ENCODE results near the gene CD14. TPM values are rescaled to one million over a fixed set of nuclear protein-coding genes. Genes with fewer than 3 reads are reported as not detected.
"Not testable (repeated sequence)": the region's sequence is repeated elsewhere in the genome, so short reads cannot be mapped to it uniquely, and the experiment has no call there.

Gene CD14
- polyA plus RNA-seq, 3 donors = 8.4 to 11.5 (median 11.0) TPM

DNA sequence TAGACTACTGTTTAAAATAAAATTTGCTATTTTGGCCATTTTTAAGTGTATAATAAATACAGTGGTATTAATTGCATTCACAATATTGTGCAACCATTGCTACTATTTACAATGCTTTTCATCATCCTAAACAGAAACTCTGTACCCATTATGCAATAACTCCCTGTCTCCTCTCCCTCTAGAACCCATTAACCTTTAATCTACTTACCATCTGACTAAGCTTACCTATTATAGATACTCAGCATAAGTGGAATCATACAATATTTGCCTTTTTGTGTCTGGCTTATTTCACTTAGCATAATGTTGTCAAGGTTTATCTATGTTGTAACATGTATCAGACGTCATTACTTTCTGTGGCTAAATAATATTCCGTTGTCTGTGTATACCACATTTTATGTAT is 25.9 kb downstream of the CD14 start:
- DNase-seq (ENCODE audit: extremely low read depth in 1 of 11, low read depth in 9 of 11, low spot score in 4 of 11) = no peak

- DNase-seq (ENCODE audit: extremely low read depth in 1 of 11, low read depth in 9 of 11, low spot score in 4 of 11) = no peak
These were observed 27.1 kb downstream of the CD14 start for GRCh38 chr5:140605879-140606278.

DNA sequence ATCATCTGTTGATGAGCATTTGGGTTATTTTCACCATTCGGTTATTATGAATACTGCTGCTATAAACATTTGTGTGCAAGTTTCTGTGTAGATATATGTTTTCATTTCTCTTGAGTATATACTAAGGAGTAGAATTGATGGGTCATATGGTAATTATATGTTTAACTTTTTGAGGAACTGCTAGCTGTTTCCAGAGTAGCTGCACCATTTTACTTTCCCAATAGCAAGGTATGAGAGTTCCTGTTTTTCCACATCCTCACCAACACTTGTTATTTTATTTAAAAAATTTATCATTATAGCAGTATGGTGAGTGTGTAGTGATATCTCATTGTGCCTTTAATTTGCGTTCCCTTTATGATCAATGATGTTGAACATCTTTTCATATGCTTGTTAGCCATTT is 29.2 kb downstream of the CD14 start:
- no peak for DNase-seq (ENCODE audit: extremely low read depth in 1 of 11, low read depth in 9 of 11, low spot score in 4 of 11)

DNA sequence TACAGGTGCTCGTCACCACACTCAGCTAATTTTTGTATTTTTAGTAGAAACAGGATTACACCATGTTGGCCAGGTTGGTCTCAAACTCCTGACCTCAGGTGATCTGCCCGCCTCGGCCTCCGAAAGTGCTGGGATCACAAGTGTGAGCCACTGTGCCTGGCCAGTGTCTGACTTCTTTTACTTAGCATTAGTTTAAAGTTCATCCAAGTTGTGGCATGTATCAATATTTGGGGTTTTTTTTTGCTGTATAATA is 29.6 kb downstream of the CD14 start:
- not testable (repeated sequence) for DNase-seq (ENCODE audit: extremely low read depth in 1 of 11, low read depth in 9 of 11, low spot score in 4 of 11)

DNA sequence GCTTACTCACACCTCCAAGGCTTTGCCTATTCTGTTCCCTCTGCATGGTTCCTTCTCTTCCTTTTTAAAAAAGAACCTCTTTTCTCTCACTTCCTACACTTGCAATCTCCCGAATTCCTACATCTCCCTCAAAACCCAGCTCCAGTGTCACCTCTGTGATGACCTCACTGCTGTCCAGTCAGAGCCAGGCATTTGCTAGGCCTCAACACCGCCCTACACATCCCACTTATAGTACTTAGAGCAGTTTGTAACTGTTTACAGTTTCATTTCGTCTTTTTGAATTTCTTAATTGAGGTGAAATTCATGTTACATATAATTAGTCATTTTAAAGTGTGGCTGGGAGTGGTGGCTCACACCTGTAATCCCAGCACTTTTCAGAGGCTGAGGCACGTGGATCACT is 30.8 kb downstream of the CD14 start:
- DNase-seq (ENCODE audit: extremely low read depth in 1 of 11, low read depth in 9 of 11, low spot score in 4 of 11) = no peak

DNA sequence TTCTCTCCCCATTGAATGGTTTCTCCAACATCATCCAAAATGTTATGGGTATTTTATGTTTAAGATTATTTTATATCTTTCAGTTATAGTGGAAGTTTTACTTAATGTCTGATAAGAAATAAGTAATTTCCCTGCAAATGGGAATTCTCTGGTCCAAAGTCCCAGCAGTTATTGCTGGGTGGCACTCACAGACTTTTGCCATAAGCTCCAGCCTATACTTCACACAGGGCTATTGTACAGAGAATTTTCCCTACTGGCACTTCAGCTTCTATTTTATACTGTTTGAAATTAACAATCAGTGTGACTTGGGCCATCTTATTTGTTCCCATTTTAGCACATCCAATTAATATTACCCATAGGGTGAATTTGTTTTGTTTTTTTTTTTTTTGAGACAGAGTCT is 32.9 kb downstream of the CD14 start:
- DNase-seq (ENCODE audit: extremely low read depth in 1 of 11, low read depth in 9 of 11, low spot score in 4 of 11) = no peak

DNA sequence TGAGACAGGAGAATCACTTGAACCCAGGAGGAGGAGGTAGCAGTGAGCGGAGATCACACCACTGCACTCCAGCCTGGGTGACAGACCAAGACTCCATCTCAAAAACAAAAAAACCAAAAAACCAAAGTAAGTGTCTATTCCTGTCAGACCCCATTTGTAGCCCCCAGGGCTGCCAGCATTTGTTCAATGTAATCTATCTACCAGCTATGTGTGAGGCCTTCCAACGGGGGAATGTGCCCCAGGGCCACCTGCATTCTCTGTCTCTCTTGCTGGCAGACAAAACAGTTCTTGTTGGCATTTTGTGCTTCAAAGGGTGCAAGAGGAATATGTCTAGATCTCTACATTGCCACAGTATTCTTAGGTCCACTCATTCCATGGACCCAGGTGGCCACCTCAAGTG is 34.1 kb downstream of the CD14 start:
- DNase-seq (ENCODE audit: extremely low read depth in 1 of 11, low read depth in 9 of 11, low spot score in 4 of 11) = no peak

DNA sequence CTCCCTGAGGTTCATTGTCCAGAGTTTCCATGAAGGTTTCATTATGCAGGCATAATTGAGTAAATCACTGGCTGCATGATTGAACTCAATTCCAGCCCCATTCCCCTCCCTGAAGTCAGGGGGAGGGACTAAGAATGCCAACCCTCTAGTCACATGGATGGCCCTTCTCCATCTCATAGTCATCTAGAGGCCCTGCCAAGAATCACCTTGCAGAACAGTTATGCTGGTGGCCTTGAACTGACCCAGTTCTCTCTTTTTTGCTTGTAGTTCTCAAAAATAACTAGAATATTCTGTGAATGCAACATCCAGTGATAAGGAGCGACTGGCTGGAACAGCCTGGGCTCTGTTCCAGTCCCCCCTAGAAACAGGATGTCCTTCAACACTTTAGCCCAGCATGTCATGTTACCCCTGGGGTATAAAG is 36.6 kb downstream of the CD14 start:
- DNase-seq (ENCODE audit: extremely low read depth in 1 of 11, low read depth in 9 of 11, low spot score in 4 of 11) = no peak

DNA sequence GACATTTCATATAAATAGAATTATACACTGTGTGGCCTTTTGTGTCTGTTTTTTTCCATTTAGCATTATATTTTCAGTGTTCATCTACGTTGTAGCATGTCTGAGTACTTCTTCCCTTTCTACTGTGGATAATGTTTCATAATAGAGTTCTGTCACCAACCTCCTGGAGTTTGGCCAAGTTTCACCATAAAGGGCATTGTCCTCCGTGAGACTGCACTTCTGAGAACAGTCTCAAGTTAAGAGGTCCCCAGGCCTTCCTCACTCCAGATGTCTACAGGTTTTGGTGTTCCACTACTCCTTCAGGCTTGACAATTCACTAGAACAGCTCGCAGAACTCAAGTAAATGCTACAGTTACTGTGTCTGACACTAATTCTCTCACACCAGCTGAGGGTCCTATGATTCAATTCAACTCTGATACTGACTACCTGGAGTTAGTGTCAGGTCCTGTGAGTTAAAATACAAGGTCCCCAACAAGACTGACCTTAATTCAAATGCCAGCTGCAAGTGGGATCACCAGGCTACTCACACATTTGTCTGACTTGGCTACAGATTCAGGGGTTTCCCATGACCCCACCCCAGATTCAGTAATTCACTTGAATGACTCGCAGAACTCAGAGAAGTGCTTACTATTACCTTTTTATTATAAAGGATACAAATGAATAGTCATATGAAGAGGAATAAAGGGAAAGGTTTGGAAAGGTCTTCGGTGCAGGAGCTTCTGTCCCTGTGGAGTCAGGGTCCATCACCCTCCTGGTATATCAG is 37.3 kb downstream of the CD14 start:
- DNase-seq (ENCODE audit: extremely low read depth in 1 of 11, low read depth in 9 of 11, low spot score in 4 of 11) = no peak

- DNase-seq (ENCODE audit: extremely low read depth in 1 of 11, low read depth in 9 of 11, low spot score in 4 of 11) = no peak
These were observed 38.8 kb downstream of the CD14 start for GRCh38 chr5:140594169-140594568.

- not testable (repeated sequence) for DNase-seq (ENCODE audit: extremely low read depth in 1 of 11, low read depth in 9 of 11, low spot score in 4 of 11)
These were observed 39.9 kb downstream of the CD14 start for GRCh38 chr5:140593070-140593469.

GRCh38 chr5:140591747-140592372 is 41.1 kb downstream of the CD14 start:
- no peak for DNase-seq (ENCODE audit: extremely low read depth in 1 of 11, low read depth in 9 of 11, low spot score in 4 of 11)

GRCh38 chr5:140590861-140591260 is 42.1 kb downstream of the CD14 start:
- DNase-seq (ENCODE audit: extremely low read depth in 1 of 11, low read depth in 9 of 11, low spot score in 4 of 11) = no peak

- no peak for DNase-seq (ENCODE audit: extremely low read depth in 1 of 11, low read depth in 9 of 11, low spot score in 4 of 11)
These were observed 44.5 kb downstream of the CD14 start for GRCh38 chr5:140588311-140589070.

DNA sequence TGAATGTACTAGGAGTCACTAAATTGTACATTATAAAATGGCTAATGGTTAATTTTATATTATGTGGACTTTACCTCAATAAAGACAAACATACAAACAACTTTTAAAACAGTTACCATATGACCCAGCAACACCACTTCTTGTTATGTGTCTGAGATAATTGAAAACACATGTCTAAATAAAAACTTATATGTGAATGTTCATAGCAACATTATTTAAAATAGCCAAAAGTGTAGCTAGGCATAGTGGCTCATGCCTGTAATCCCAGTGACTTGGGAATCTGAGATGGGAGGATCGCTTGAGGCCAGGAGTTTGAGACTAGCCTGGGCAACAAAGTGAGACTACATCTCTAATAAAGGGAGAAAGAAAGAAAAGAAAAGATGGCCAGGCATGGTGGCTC is 45.5 kb downstream of the CD14 start:
- no peak for DNase-seq (ENCODE audit: extremely low read depth in 1 of 11, low read depth in 9 of 11, low spot score in 4 of 11)

Other genes starting within 250 kb of the CD14 start
- 100 to 1,000 TPM; 112 to 139 (median 120) TPM for gene ANKHD1, start 231.3 kb downstream of the CD14 start, polyA plus RNA-seq (ENCODE audit: insufficient read length in 3 of 3)
- gene EIF4EBP3, start 85.5 kb downstream of the CD14 start, polyA plus RNA-seq (ENCODE audit: insufficient read length in 3 of 3) = 10 to 100 TPM in 1 of 3 donors, 1 to 10 TPM in 2; 6.9 to 14.9 (median 7.6) TPM
- 10 to 100 TPM; 23.8 to 31.7 (median 27.1) TPM for gene SRA1, start 75.7 kb downstream of the CD14 start, polyA plus RNA-seq (ENCODE audit: insufficient read length in 3 of 3)
- 10 to 100 TPM; 37.9 to 63.1 (median 38.0) TPM for gene APBB3, start 68.6 kb downstream of the CD14 start, polyA plus RNA-seq (ENCODE audit: insufficient read length in 3 of 3)
- 10 to 100 TPM; 72.4 to 83.5 (median 78.0) TPM for gene SLC35A4, start 68.3 kb downstream of the CD14 start, polyA plus RNA-seq (ENCODE audit: insufficient read length in 3 of 3)
- 10 to 100 TPM; 16.1 to 19.3 (median 17.0) TPM for gene TMCO6, start 6.3 kb upstream of the CD14 start, polyA plus RNA-seq (ENCODE audit: insufficient read length in 3 of 3)
- 10 to 100 TPM; 77.3 to 94.8 (median 88.4) TPM for gene NDUFA2, start 14.5 kb upstream of the CD14 start, polyA plus RNA-seq (ENCODE audit: insufficient read length in 3 of 3)
- 100 to 1,000 TPM; 158 to 177 (median 174) TPM for gene IK, start 14.7 kb upstream of the CD14 start, polyA plus RNA-seq (ENCODE audit: insufficient read length in 3 of 3)
- 10 to 100 TPM; 15.0 to 20.6 (median 15.8) TPM for gene WDR55, start 31.7 kb upstream of the CD14 start, polyA plus RNA-seq (ENCODE audit: insufficient read length in 3 of 3)
- 1 to 10 TPM in 1 of 3 donors, under 1 TPM in 2; 0.36 to 1.0 (median 0.76) TPM for gene DND1, start 40.4 kb upstream of the CD14 start, polyA plus RNA-seq (ENCODE audit: insufficient read length in 3 of 3)
- 10 to 100 TPM; 70.5 to 78.3 (median 71.8) TPM for gene HARS1, start 58.2 kb upstream of the CD14 start, polyA plus RNA-seq (ENCODE audit: insufficient read length in 3 of 3)
- gene HARS2, start 58.3 kb upstream of the CD14 start, polyA plus RNA-seq (ENCODE audit: insufficient read length in 3 of 3) = 10 to 100 TPM; 42.6 to 54.8 (median 46.8) TPM
- 100 to 1,000 TPM; 103 to 141 (median 128) TPM for gene ZMAT2, start 67.3 kb upstream of the CD14 start, polyA plus RNA-seq (ENCODE audit: insufficient read length in 3 of 3)
- gene PCDHA1, start 153.0 kb upstream of the CD14 start, polyA plus RNA-seq (ENCODE audit: insufficient read length in 3 of 3) = under 1 TPM in 1 of 3 donors, not detected in 2; 0.09 TPM
- gene PCDHA2, start 161.7 kb upstream of the CD14 start, polyA plus RNA-seq (ENCODE audit: insufficient read length in 3 of 3) = under 1 TPM; 0.24 to 0.37 (median 0.30) TPM
- under 1 TPM; 0.36 to 0.41 (median 0.37) TPM for gene PCDHA3, start 167.9 kb upstream of the CD14 start, polyA plus RNA-seq (ENCODE audit: insufficient read length in 3 of 3)
- 1 to 10 TPM in 2 of 3 donors, under 1 TPM in 1; 0.96 to 1.1 (median 1.0) TPM for gene PCDHA4, start 173.9 kb upstream of the CD14 start, polyA plus RNA-seq (ENCODE audit: insufficient read length in 3 of 3)
- under 1 TPM in 2 of 3 donors, not detected in 1; 0.06 to 0.21 TPM for gene PCDHA5, start 188.4 kb upstream of the CD14 start, polyA plus RNA-seq (ENCODE audit: insufficient read length in 3 of 3)
- gene PCDHA6, start 194.8 kb upstream of the CD14 start, polyA plus RNA-seq (ENCODE audit: insufficient read length in 3 of 3) = under 1 TPM; 0.16 to 0.41 (median 0.40) TPM
- gene PCDHA7, start 201.1 kb upstream of the CD14 start, polyA plus RNA-seq (ENCODE audit: insufficient read length in 3 of 3) = under 1 TPM; 0.23 to 0.33 (median 0.26) TPM
- gene PCDHA8, start 208.0 kb upstream of the CD14 start, polyA plus RNA-seq (ENCODE audit: insufficient read length in 3 of 3) = under 1 TPM; 0.06 to 0.09 (median 0.09) TPM
- gene PCDHA9, start 215.2 kb upstream of the CD14 start, polyA plus RNA-seq (ENCODE audit: insufficient read length in 3 of 3) = under 1 TPM; 0.03 to 0.05 (median 0.04) TPM
- gene PCDHA10, start 222.7 kb upstream of the CD14 start, polyA plus RNA-seq (ENCODE audit: insufficient read length in 3 of 3) = under 1 TPM; 0.23 to 0.91 (median 0.75) TPM
- under 1 TPM; 0.09 to 0.29 (median 0.17) TPM for gene PCDHA11, start 235.8 kb upstream of the CD14 start, polyA plus RNA-seq (ENCODE audit: insufficient read length in 3 of 3)
- gene PCDHA12, start 242.1 kb upstream of the CD14 start, polyA plus RNA-seq (ENCODE audit: insufficient read length in 3 of 3) = under 1 TPM in 2 of 3 donors, not detected in 1; 0.11 to 0.12 TPM
- not detected for gene PCDHA13, start 248.9 kb upstream of the CD14 start, polyA plus RNA-seq (ENCODE audit: insufficient read length in 3 of 3)

Data from renal cortex interstitium (tissue), 11 donors.